H9 (cell line): Measurements from ENCODE around the gene SLC17A7. TPM values are rescaled to one million over a fixed set of nuclear protein-coding genes. Genes with fewer than 3 reads are reported as not detected.

Experiments used
- DNase-seq: peaks from one replicate; pipeline ENCODE4 v3.0.0-alpha.2; 2017
- H2AFZ ChIP-seq: one replicate; pipeline ENCODE4 v1.6.1; 2013; ENCODE audit warnings: mild to moderate bottlenecking, low read length, control low read depth, moderate library complexity
- H2AK5ac ChIP-seq: 2 replicates; pipeline ENCODE4 v1.6.1; 2013; ENCODE audit warnings: low read length, control low read depth, mixed read lengths; ENCODE audit not compliant: insufficient read length
- H2BK120ac ChIP-seq: one replicate; pipeline ENCODE4 v1.6.1; 2013; ENCODE audit warnings: low read depth, mild to moderate bottlenecking, low read length, control low read depth, inconsistent platforms; ENCODE audit not compliant: poor library complexity, severe bottlenecking
- H2BK12ac ChIP-seq: 2 replicates; pipeline ENCODE4 v1.6.1; 2013; ENCODE audit warnings: low read length, control low read depth, mixed read lengths, low read depth; ENCODE audit not compliant: insufficient read length
- H2BK15ac ChIP-seq: 2 replicates; pipeline ENCODE4 v1.6.1; 2013; ENCODE audit warnings: low read depth, low read length, control low read depth
- H2BK20ac ChIP-seq: one replicate; pipeline ENCODE4 v1.6.1; 2013; ENCODE audit warnings: low read depth, mild to moderate bottlenecking, low read length, control low read depth, inconsistent platforms; ENCODE audit not compliant: poor library complexity, severe bottlenecking
- H2BK5ac ChIP-seq: 2 replicates; pipeline ENCODE4 v1.6.1; 2013; ENCODE audit warnings: low read length, control low read depth, mixed read lengths; ENCODE audit not compliant: insufficient read length
- H3K14ac ChIP-seq: 2 replicates; pipeline ENCODE4 v1.6.1; 2013; ENCODE audit warnings: low read length, control low read depth; ENCODE audit not compliant: insufficient read depth
- H3K18ac ChIP-seq: 2 replicates; pipeline ENCODE4 v1.6.1; 2013; ENCODE audit warnings: low read depth, mild to moderate bottlenecking, mixed read lengths, low read length, control low read depth; ENCODE audit not compliant: insufficient read length
- H3K23ac ChIP-seq: 2 replicates; pipeline ENCODE4 v1.6.1; 2013; ENCODE audit warnings: low read length, control low read depth, mixed read lengths, low read depth; ENCODE audit not compliant: insufficient read length
- H3K23me2 ChIP-seq: 2 replicates; pipeline ENCODE4 v1.6.1; 2013; ENCODE audit warnings: low read depth, mild to moderate bottlenecking, mixed read lengths, low read length, control low read depth; ENCODE audit not compliant: insufficient read length, poor library complexity, severe bottlenecking
- H3K27ac ChIP-seq: 2 replicates; pipeline ENCODE4 v1.5.1; 2013; ENCODE audit warnings: low read length, control low read depth, mixed read lengths, low read depth; ENCODE audit not compliant: insufficient read length
- H3K27me3 ChIP-seq: 2 replicates; pipeline ENCODE4 v1.6.1; 2013; ENCODE audit warnings: low read length, control low read depth, inconsistent platforms; ENCODE audit not compliant: insufficient read depth
- H3K4ac ChIP-seq: 2 replicates; pipeline ENCODE4 v1.6.1; 2013; ENCODE audit warnings: low read depth, mild to moderate bottlenecking, control low read depth, inconsistent platforms, low read length, moderate library complexity
- H3K4me1 ChIP-seq: 2 replicates; pipeline ENCODE4 v1.6.1; 2013; ENCODE audit warnings: low read length, control low read depth, inconsistent platforms; ENCODE audit not compliant: insufficient read depth
- H3K4me2 ChIP-seq: 2 replicates; pipeline ENCODE4 v1.6.1; 2013; ENCODE audit warnings: low read length, control low read depth, mixed read lengths; ENCODE audit not compliant: insufficient read length, insufficient read depth
- H3K56ac ChIP-seq: 2 replicates; pipeline ENCODE4 v1.6.1; 2013; ENCODE audit warnings: low read depth, mild to moderate bottlenecking, mixed read lengths, low read length, control low read depth; ENCODE audit not compliant: insufficient read length
- H3K79me1 ChIP-seq: 2 replicates; pipeline ENCODE4 v1.6.1; 2013; ENCODE audit warnings: low read depth, mild to moderate bottlenecking, moderate library complexity, low read length, control low read depth, inconsistent platforms; ENCODE audit not compliant: insufficient read depth, poor library complexity, severe bottlenecking
- H3K79me2 ChIP-seq: 2 replicates; pipeline ENCODE4 v1.6.1; 2013; ENCODE audit warnings: low read length, control low read depth, inconsistent platforms; ENCODE audit not compliant: insufficient read depth
- H3K9ac ChIP-seq: 2 replicates; pipeline ENCODE4 v1.6.1; 2013; ENCODE audit warnings: low read length, control low read depth, mixed read lengths; ENCODE audit not compliant: insufficient read length; ENCODE audit errors: extremely low read depth
- H3K9me3 ChIP-seq: one replicate; pipeline ENCODE4 v1.6.1; 2013; ENCODE audit warnings: low read depth, low read length, inconsistent platforms; ENCODE audit not compliant: control insufficient read depth
- H3T11ph ChIP-seq: one replicate; pipeline ENCODE4 v1.6.1; 2013; ENCODE audit warnings: mild to moderate bottlenecking, low read length, control low read depth, inconsistent platforms
- H4K20me1 ChIP-seq: one replicate; pipeline ENCODE4 v1.6.1; 2013; ENCODE audit not compliant: control insufficient read depth, insufficient read length, insufficient read depth
- H4K5ac ChIP-seq: 2 replicates; pipeline ENCODE4 v1.6.1; 2013; ENCODE audit warnings: low read depth, mild to moderate bottlenecking, mixed read lengths, low read length, control low read depth; ENCODE audit not compliant: insufficient read length
- H4K8ac ChIP-seq: replicated peaks from 2 replicates; pipeline ENCODE4 v1.6.1; 2013; ENCODE audit warnings: low read length, control low read depth, mixed read lengths, low read depth; ENCODE audit not compliant: insufficient read length
- H4K91ac ChIP-seq: 2 replicates; pipeline ENCODE4 v1.6.1; 2013; ENCODE audit warnings: low read depth, mild to moderate bottlenecking, moderate library complexity, mixed read lengths, low read length, control low read depth; ENCODE audit not compliant: insufficient read length
- H3K27ac Mint-ChIP-seq, 3 experiments: 2 replicates in 2 of 3; 3 replicates in 1 of 3; pipeline ENCODE4 v1.8.0; 2020 to 2021; ENCODE audit warnings: mixed read lengths in 3 of 3, mild to moderate bottlenecking in 1 of 3, moderate library complexity in 1 of 3
- H3K27me3 Mint-ChIP-seq: 2 replicates; pipeline ENCODE4 v1.8.0; 2021; ENCODE audit warnings: low read depth, mild to moderate bottlenecking, moderate library complexity, mixed read lengths
- H3K36me3 Mint-ChIP-seq, 3 experiments: 2 replicates in 2 of 3; 3 replicates in 1 of 3; pipeline ENCODE4 v1.8.0; 2020 to 2021; ENCODE audit warnings: low read depth in 3 of 3, mixed read lengths in 3 of 3; ENCODE audit not compliant: insufficient read depth in 1 of 3
- H3K4me1 Mint-ChIP-seq, 2 experiments: 2 replicates each; pipeline ENCODE4 v1.8.0; 2020; ENCODE audit warnings: mixed read lengths in 2 of 2
- H3K4me3 Mint-ChIP-seq, 2 experiments: 2 replicates in 1 of 2; 3 replicates in 1 of 2; pipeline ENCODE4 v1.8.0; 2020 to 2021; ENCODE audit warnings: mild to moderate bottlenecking in 2 of 2, mixed read lengths in 2 of 2, moderate library complexity in 1 of 2
- H3K9me3 Mint-ChIP-seq, 2 experiments: 2 replicates in 1 of 2; 3 replicates in 1 of 2; pipeline ENCODE4 v1.8.0; 2020; ENCODE audit warnings: mild to moderate bottlenecking in 2 of 2, mixed read lengths in 2 of 2, moderate library complexity in 1 of 2
- CTCF ChIP-seq: fragments of 200-600 bp; sonication (generic); conservative IDR thresholded peaks from 3 replicates; pipeline ENCODE4 v1.8.0; 2021; ENCODE audit warnings: antibody characterized with exemption, mild to moderate bottlenecking
- WGBS: extraction: QIAGEN DNeasy Blood & Tissue Kit; methylation state at CpG from one replicate; pipeline ENCODE4 v1.1.7; 2013; ENCODE audit warnings: missing lambda C conversion rate, low lambda C conversion rate, mixed read lengths; ENCODE audit not compliant: insufficient read length; ENCODE audit errors: extremely low coverage; 5-methylcytosine and 5-hydroxymethylcytosine counted together
- total RNA-seq: library from RNA; stranded (reverse); gene quantifications from 2 replicates; pipeline ENCODE4 v1.2.1, GENCODE V29; 2021

The SLC17A7 gene
- total RNA-seq, 1 experiment from 2014 or later, result 1.3 TPM

- no CpG with 5 or more reads among the region's 2 CpGs for WGBS
- Histone ChIP-seq H2AK5ac (no peak overlapping the region), H3K4me1 (peaks cover 2% of the 10 kb centered on the region; the same call in 1 of the 2 replicates), H3K56ac (no peak overlapping the region), H4K8ac (no peak overlapping the region), H2BK120ac (no peak overlapping the region), H3K9ac (no peak overlapping the region), H3K9me3 (no peaks in the 10 kb centered on the region), H3T11ph (no peak overlapping the region), H3K4me2 (no peak overlapping the region), H2BK5ac (no peak overlapping the region), H3K27me3 (peaks cover 25% of the 10 kb centered on the region; the same call in 1 of the 2 replicates), H3K79me1 (no peaks in the 10 kb centered on the region), H2BK20ac (no peak overlapping the region), H4K91ac (no peak overlapping the region), H3K14ac (no peak overlapping the region), H3K23ac (no peak overlapping the region), H3K23me2 (peaks cover 13% of the 10 kb centered on the region), H3K18ac (no peak overlapping the region), H3K79me2 (no peaks in the 10 kb centered on the region), H2BK15ac (no peak overlapping the region), H3K27ac (no peak overlapping the region), H3K4ac (no peak overlapping the region), H2BK12ac (no peak overlapping the region), H4K20me1 (no peaks in the 10 kb centered on the region), H2AFZ (no peak overlapping the region), H4K5ac (no peak overlapping the region)
- Mint-ChIP-seq H3K4me1 (peaks cover 57 to 75% of the 10 kb centered on the region in 2 experiments), H3K36me3 (no peaks in the 10 kb centered on the region; a peak in 2 of 7 replicates), H3K27me3 (peaks cover 54% of the 10 kb centered on the region), H3K9me3 (peaks cover 0 to 9% of the 10 kb centered on the region in 2 experiments; a peak in 2 of 5 replicates), H3K4me3 (peak overlapping the region in 1 of 2 experiments; percentile 16; a peak in 1 of 5 replicates), H3K27ac (peak overlapping the region; percentile 11 to 84 (median 78); a peak in 4 of 7 replicates)
- TF ChIP-seq CTCF, result no peak
- no peak for DNase-seq
Observed at GRCh38 chr19:49420227-49420626, 21.1 kb downstream of the SLC17A7 start.
